Esophagus squamous epithelium (tissue), 5 donors: Measurements from ENCODE around the gene NFATC3. TPM values are rescaled to one million over a fixed set of nuclear protein-coding genes. Genes with fewer than 3 reads are reported as not detected.
"Not testable (repeated sequence)": the region's sequence is repeated elsewhere in the genome, so short reads cannot be mapped to it uniquely, and the experiment has no call there.

Experiments
- DNase-seq: peaks from one replicate; lab custom pipeline; 2025; lab: John Stamatoyannopoulos, UW
- H3K27ac ChIP-seq, 4 donors: fragments of 200-600 bp; sonication (generic); one replicate each; pipeline ENCODE4 v1.5.1; 2016 to 2019; ENCODE audit warnings: mild to moderate bottlenecking in 1 of 4
- H3K27me3 ChIP-seq, 4 donors: fragments of 200-600 bp; sonication (generic); 1 replicate in 3 of 4; 2 replicates in 1 of 4; pipeline versions ENCODE4 v1.5.1 to v1.6.0; 2017 to 2021; ENCODE audit warnings: antibody characterized with exemption in 1 of 4
- H3K36me3 ChIP-seq, 3 donors: fragments of 200-600 bp; sonication (generic); one replicate each; pipeline ENCODE4 v1.5.1; 2016 to 2019
- H3K4me1 ChIP-seq, 3 donors: fragments of 200-600 bp; sonication (generic); one replicate each; pipeline ENCODE4 v1.5.1; 2017 to 2019
- H3K4me3 ChIP-seq, 4 donors: fragments of 200-600 bp; sonication (generic); 1 replicate in 3 of 4; 2 replicates in 1 of 4; pipeline ENCODE4 v1.5.1; 2016 to 2019; ENCODE audit warnings: mild to moderate bottlenecking in 2 of 4, moderate library complexity in 1 of 4
- H3K9me3 ChIP-seq, 3 donors: fragments of 200-600 bp; sonication (generic); one replicate each; pipeline ENCODE4 v1.5.1; 2016 to 2019
- POLR2A ChIP-seq, 4 donors: fragments of 450-650 bp; IDR thresholded peaks; one replicate each; pipeline ENCODE4 v1.6.1; 2017; ENCODE audit warnings: antibody characterized with exemption in 4 of 4, mild to moderate bottlenecking in 4 of 4, moderate library complexity in 3 of 4
- WGBS, 2 donors: methylation state at CpG; one replicate each; pipeline ENCODE4 v1.1.5; 2018; 5-methylcytosine and 5-hydroxymethylcytosine counted together
- intact Hi-C: fragments of 100-400 bp; cut with DNase I; formaldehyde crosslinking; loops from one replicate; pipeline ENCODE4 v1.15.0; 2022
- total RNA-seq, 4 donors: library from RNA; depleted of rRNA; stranded (reverse); fragments of >200 nt; gene quantifications; one replicate each; pipeline ENCODE4 v1.1.0, GENCODE V29; 2016
- TF ChIP-seq, protein P1 (sequence below), 6 experiments: fragments of 450-650 bp in 4 of 6; fragments of 200-600 bp in 2 of 6; sonication (generic) in 2 of 6; IDR thresholded peaks; one replicate each; pipeline ENCODE4 v1.5.1; 2016 to 2019; ENCODE audit warnings: antibody characterized with exemption in 6 of 6, mild to moderate bottlenecking in 4 of 6, moderate library complexity in 4 of 6
- donor health status: DM: yes; HTN: yes; CAD: no.

NFATC3 gene
- total RNA-seq, 4 donors from 2014 or later: 18.6 to 30.9 (median 20.5) TPM

- Histone ChIP-seq H3K27me3 (no peaks in the 10 kb centered on the region), H3K9me3 (no peaks in the 10 kb centered on the region), H3K4me3 (no peak overlapping the region), H3K27ac (peak overlapping the region; percentile 24 to 58 (median 46)), H3K36me3 (no peaks in the 10 kb centered on the region), H3K4me1 (peaks cover 16 to 85% (median 29%) of the 10 kb centered on the region in 3 donors)
- no peak for DNase-seq
- TF ChIP-seq, protein P1, sequence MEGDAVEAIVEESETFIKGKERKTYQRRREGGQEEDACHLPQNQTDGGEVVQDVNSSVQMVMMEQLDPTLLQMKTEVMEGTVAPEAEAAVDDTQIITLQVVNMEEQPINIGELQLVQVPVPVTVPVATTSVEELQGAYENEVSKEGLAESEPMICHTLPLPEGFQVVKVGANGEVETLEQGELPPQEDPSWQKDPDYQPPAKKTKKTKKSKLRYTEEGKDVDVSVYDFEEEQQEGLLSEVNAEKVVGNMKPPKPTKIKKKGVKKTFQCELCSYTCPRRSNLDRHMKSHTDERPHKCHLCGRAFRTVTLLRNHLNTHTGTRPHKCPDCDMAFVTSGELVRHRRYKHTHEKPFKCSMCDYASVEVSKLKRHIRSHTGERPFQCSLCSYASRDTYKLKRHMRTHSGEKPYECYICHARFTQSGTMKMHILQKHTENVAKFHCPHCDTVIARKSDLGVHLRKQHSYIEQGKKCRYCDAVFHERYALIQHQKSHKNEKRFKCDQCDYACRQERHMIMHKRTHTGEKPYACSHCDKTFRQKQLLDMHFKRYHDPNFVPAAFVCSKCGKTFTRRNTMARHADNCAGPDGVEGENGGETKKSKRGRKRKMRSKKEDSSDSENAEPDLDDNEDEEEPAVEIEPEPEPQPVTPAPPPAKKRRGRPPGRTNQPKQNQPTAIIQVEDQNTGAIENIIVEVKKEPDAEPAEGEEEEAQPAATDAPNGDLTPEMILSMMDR (IDR thresholded peaks at IDR 0.05): no peak
- TF ChIP-seq POLR2A (IDR thresholded peaks at IDR 0.05): no peak
- intact Hi-C loops: no loop called here
- WGBS, 2 donors: 48 to 84% methylated on average over 5 of the region's 5 CpGs
Observed at GRCh38 chr16:68091380-68092261, 6.5 kb downstream of the NFATC3 start.

DNA sequence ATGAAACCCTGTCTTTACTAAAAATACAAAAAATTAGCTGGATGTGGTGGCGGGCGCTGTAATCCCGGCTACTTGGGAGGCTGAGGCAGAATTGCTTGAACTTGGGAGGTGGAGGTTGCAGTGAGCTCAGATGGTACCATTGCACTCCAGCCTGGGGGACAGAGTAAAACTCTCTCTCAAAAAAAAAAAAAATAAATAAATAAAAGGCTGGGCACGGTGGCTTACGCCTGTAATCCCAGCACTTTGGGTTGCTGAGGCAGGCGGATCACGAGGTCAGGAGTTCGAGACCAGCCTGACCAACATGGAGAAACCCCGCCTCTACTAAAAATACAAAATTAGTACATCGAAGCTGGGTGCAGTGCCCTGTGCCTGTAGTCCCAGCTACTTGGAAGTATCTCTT lies 7.1 kb downstream of the NFATC3 start:
- H3K4me3 ChIP-seq: not testable (repeated sequence)

DNA sequence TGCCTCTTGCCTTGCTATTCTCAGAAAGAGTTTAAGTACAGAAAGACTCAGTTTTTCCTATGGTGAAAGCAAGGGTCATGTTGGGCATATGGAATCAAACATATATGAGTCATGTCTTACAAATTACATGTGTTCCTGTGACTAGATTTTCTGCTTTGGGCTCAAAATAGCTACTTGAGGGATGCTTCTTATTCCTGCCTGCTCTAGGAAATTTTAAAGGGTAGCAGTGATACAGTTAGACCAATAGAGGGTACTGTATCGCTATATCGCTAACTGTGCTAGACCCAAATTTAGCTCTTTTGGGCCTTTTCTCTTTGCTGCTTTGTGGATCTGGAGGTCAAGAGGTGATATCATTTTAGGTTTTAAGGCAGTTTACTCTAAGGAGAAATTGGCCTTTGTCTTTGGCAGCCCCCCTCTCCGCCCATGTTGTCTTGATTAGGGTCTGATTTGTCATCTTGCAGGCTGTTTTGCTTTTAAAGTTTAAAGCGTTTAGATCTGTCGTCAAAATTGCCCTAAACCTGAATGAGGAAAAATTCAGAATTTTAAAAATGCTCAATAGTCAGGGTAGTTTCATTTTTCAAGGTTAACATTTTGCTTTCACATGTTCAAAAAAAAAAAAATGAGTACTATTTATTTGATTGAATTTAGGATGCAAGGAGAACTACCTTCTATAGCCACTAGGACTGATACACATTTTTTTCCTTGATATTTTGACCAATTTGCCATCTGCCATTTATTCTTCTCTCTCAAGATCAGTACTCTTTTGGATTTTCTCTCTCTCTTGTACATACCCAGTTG lies 8.8 kb downstream of the NFATC3 start:
- no peak overlapping the region for H3K27ac ChIP-seq
- no peak for DNase-seq
- H3K4me3 ChIP-seq: no peak overlapping the region
- no peaks in the 10 kb centered on the region for H3K36me3 ChIP-seq
- TF ChIP-seq, protein P1 (IDR thresholded peaks at IDR 0.05): peak in 4 of 6 experiments; percentile 8 to 42 (median 28)
- TF ChIP-seq POLR2A (IDR thresholded peaks at IDR 0.05): no peak
- H3K9me3 ChIP-seq: no peaks in the 10 kb centered on the region
- peaks cover 12 to 61% (median 23%) of the 10 kb centered on the region in 3 donors for H3K4me1 ChIP-seq
- intact Hi-C loops: no loop called here
- WGBS, 2 donors: 83% methylated on average over 5 of the region's 5 CpGs
- no peaks in the 10 kb centered on the region for H3K27me3 ChIP-seq

More for the DNA sequence above, 7.1 kb downstream of the NFATC3 start:
- Histone ChIP-seq H3K27ac (peak overlapping the region in 3 of 4 donors; percentile 24 to 58 (median 54)), H3K4me1 (peaks cover 12 to 78% (median 26%) of the 10 kb centered on the region in 3 donors)
- H3K9me3 ChIP-seq, intact Hi-C loops, H3K36me3 ChIP-seq, H3K27me3 ChIP-seq, DNase-seq: not testable (repeated sequence)
- 80 to 83% methylated on average over 10 of the region's 10 CpGs for WGBS, 2 donors

DNA sequence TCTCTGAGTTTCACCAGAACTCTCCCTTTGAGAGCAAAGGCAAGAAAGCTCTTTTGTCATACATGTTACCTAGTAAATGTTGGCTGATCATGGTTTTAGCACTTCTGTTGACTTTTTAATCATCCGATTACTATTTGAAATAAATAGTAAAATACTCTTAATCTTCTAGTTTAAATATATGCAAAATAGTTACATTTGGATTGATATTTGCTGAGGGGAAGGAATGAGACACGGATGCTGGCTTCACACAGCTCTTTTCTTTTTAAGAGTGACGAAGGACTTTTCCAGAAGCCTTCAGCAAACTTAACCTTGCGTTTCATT lies 9.4 kb downstream of the NFATC3 start:
- 88 to 99% methylated on average over 4 of the region's 4 CpGs for WGBS, 2 donors
- TF ChIP-seq POLR2A (IDR thresholded peaks at IDR 0.05): no peak
- TF ChIP-seq, protein P1 (IDR thresholded peaks at IDR 0.05): no peak

GRCh38 chr16:68096491-68096890 lies 11.3 kb downstream of the NFATC3 start:
- no peak for DNase-seq
- H3K4me3 ChIP-seq: no peak overlapping the region
- intact Hi-C loops: no loop called here
- H3K27me3 ChIP-seq: no peaks in the 10 kb centered on the region
- no peaks in the 10 kb centered on the region for H3K36me3 ChIP-seq
- no peaks in the 10 kb centered on the region for H3K9me3 ChIP-seq
- no peak overlapping the region for H3K27ac ChIP-seq
- H3K4me1 ChIP-seq: peaks cover 10 to 36% (median 19%) of the 10 kb centered on the region in 3 donors
- TF ChIP-seq, protein P1 (IDR thresholded peaks at IDR 0.05): no peak
- no peak for TF ChIP-seq POLR2A (IDR thresholded peaks at IDR 0.05)
- 85 to 88% methylated on average over 2 of the region's 2 CpGs for WGBS, 2 donors

More for the DNA sequence above, 9.4 kb downstream of the NFATC3 start:
- intact Hi-C loops: no loop called here
- Histone ChIP-seq H3K27ac (no peak overlapping the region), H3K9me3 (no peaks in the 10 kb centered on the region), H3K36me3 (no peaks in the 10 kb centered on the region), H3K4me1 (peaks cover 12 to 55% (median 23%) of the 10 kb centered on the region in 3 donors), H3K27me3 (no peaks in the 10 kb centered on the region), H3K4me3 (no peak overlapping the region)
- no peak for DNase-seq
